Stomach (tissue), 9 donors: ENCODE results near the gene C10orf67. TPM values are rescaled to one million over a fixed set of nuclear protein-coding genes. Genes with fewer than 3 reads are reported as not detected.

Experiments
- DNase-seq, 2 donors: peaks; one replicate each; pipeline versions ENCODE4 v3.0.0 to v3.0.0-alpha.2; 2013 to 2019
- H3K27ac ChIP-seq, 5 donors: fragments of 200-600 bp in 4 of 5; sonication (generic) in 4 of 5; one replicate each; pipeline ENCODE4 v1.5.1; 2013 to 2019; ENCODE audit warnings: mild to moderate bottlenecking in 1 of 5, moderate library complexity in 1 of 5
- H3K27me3 ChIP-seq, 3 donors: fragments of 200-600 bp; sonication (generic); one replicate each; pipeline ENCODE4 v1.5.1; 2017 to 2019; ENCODE audit warnings: mixed run types in 1 of 3
- H3K36me3 ChIP-seq, 4 donors: fragments of 200-600 bp; sonication (generic); 1 replicate in 3 of 4; 2 replicates in 1 of 4; pipeline ENCODE4 v1.5.1; 2016 to 2019
- H3K4me1 ChIP-seq, 4 donors: fragments of 200-600 bp; sonication (generic); one replicate each; pipeline ENCODE4 v1.5.1; 2016 to 2019
- H3K4me3 ChIP-seq, 4 donors: fragments of 200-600 bp; sonication (generic) in 3 of 4; one replicate each; pipeline ENCODE4 v1.5.1; 2016 to 2019; ENCODE audit warnings: mild to moderate bottlenecking in 1 of 4
- H3K9me3 ChIP-seq, 4 donors: fragments of 200-600 bp; sonication (generic); one replicate each; pipeline ENCODE4 v1.5.1; 2016 to 2019
- EP300 ChIP-seq: sonication (generic); formaldehyde crosslinking; IDR thresholded peaks from one replicate; pipeline ENCODE4 v1.6.1; 2017; ENCODE audit warnings: antibody characterized with exemption
- POLR2A ChIP-seq, 4 donors: fragments of 450-650 bp; IDR thresholded peaks; one replicate each; pipeline ENCODE4 v1.6.1; 2016; ENCODE audit warnings: antibody characterized with exemption in 4 of 4, control low read depth in 2 of 4, mild to moderate bottlenecking in 1 of 4, moderate library complexity in 1 of 4
- POLR2AphosphoS5 ChIP-seq, 3 donors: sonication (generic); formaldehyde crosslinking; IDR thresholded peaks; one replicate each; pipeline ENCODE4 v1.6.1; 2016; ENCODE audit warnings: antibody characterized with exemption in 3 of 3
- WGBS, 5 donors: extraction: QIAGEN DNeasy Blood & Tissue Kit in 3 of 5; methylation state at CpG; one replicate each; pipeline versions ENCODE4 v1.1.5 to v1.1.7; 2013 to 2018; 5-methylcytosine and 5-hydroxymethylcytosine counted together
- intact Hi-C: fragments of 100-400 bp; cut with DNase I; formaldehyde crosslinking; loops from one replicate; pipeline ENCODE4 v1.15.1; 2023; ENCODE audit warnings: low total_unique reads
- polyA plus RNA-seq, 3 donors: library from polyadenylated mRNA; stranded (reverse); fragments of 200-250 nt; gene quantifications; one replicate each; pipeline ENCODE4 v1.2.3, GENCODE V29; 2013
- total RNA-seq, 5 donors: library from RNA; depleted of rRNA; stranded (reverse); fragments of >200 nt; gene quantifications; one replicate each; pipeline versions ENCODE4 v1.1.0 to v1.2.3, GENCODE V29; 2014 to 2016
- TF ChIP-seq, protein P1 (sequence below), 7 experiments: fragments of 450-650 bp in 4 of 7; fragments of 200-600 bp in 3 of 7; sonication (generic) in 3 of 7; IDR thresholded peaks; one replicate each; pipeline ENCODE4 v1.5.1; 2016 to 2019; ENCODE audit warnings: antibody characterized with exemption in 7 of 7, control low read depth in 2 of 7, mild to moderate bottlenecking in 1 of 7
- donor health status: healthy with polysubstance abuse.
- donor health status: Bipolar disorder and iron deficiency.
- donor health status: healthy.

C10orf67 gene
- total and polyA plus RNA-seq, 8 donors, result 0.18 to 1.2 (median 0.31) TPM; not detected in 5

GRCh38 chr10:23376229-23376655 is 31.6 kb upstream of the C10orf67 start:
- WGBS, 5 donors, result 77 to 90% (median 85%) methylated on average over 3 of the region's 3 CpGs
- Histone ChIP-seq H3K27ac (peak overlapping the region in 1 of 5 donors; percentile 6), H3K9me3 (no peaks in the 10 kb centered on the region), H3K27me3 (no peaks in the 10 kb centered on the region), H3K4me3 (no peak overlapping the region), H3K36me3 (no peaks in the 10 kb centered on the region), H3K4me1 (no peaks in the 10 kb centered on the region)
- intact Hi-C loops, result no loop called here
- TF ChIP-seq POLR2A (IDR thresholded peaks at IDR 0.05) (no peak), EP300 (no peak), POLR2AphosphoS5 (IDR thresholded peaks at IDR 0.05) (no peak)
- TF ChIP-seq, protein P1, sequence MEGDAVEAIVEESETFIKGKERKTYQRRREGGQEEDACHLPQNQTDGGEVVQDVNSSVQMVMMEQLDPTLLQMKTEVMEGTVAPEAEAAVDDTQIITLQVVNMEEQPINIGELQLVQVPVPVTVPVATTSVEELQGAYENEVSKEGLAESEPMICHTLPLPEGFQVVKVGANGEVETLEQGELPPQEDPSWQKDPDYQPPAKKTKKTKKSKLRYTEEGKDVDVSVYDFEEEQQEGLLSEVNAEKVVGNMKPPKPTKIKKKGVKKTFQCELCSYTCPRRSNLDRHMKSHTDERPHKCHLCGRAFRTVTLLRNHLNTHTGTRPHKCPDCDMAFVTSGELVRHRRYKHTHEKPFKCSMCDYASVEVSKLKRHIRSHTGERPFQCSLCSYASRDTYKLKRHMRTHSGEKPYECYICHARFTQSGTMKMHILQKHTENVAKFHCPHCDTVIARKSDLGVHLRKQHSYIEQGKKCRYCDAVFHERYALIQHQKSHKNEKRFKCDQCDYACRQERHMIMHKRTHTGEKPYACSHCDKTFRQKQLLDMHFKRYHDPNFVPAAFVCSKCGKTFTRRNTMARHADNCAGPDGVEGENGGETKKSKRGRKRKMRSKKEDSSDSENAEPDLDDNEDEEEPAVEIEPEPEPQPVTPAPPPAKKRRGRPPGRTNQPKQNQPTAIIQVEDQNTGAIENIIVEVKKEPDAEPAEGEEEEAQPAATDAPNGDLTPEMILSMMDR (IDR thresholded peaks at IDR 0.05), result no peak
- no peak for DNase-seq

- no peaks in the 10 kb centered on the region for H3K9me3 ChIP-seq
- H3K36me3 ChIP-seq, result no peaks in the 10 kb centered on the region
- WGBS, 5 donors, result 91 to 97% (median 91%) methylated on average over 4 of the region's 4 CpGs
- intact Hi-C loops, result no loop called here
- DNase-seq, result no peak
- TF ChIP-seq POLR2A (IDR thresholded peaks at IDR 0.05), result no peak
- no peak for TF ChIP-seq EP300
- TF ChIP-seq, protein P1 (IDR thresholded peaks at IDR 0.05), result no peak
- TF ChIP-seq POLR2AphosphoS5 (IDR thresholded peaks at IDR 0.05), result no peak
- no peak overlapping the region for H3K27ac ChIP-seq
- no peaks in the 10 kb centered on the region for H3K27me3 ChIP-seq
- no peak overlapping the region for H3K4me3 ChIP-seq
- no peaks in the 10 kb centered on the region for H3K4me1 ChIP-seq
These were observed 30.8 kb upstream of the C10orf67 start for GRCh38 chr10:23375366-23375765.

DNA sequence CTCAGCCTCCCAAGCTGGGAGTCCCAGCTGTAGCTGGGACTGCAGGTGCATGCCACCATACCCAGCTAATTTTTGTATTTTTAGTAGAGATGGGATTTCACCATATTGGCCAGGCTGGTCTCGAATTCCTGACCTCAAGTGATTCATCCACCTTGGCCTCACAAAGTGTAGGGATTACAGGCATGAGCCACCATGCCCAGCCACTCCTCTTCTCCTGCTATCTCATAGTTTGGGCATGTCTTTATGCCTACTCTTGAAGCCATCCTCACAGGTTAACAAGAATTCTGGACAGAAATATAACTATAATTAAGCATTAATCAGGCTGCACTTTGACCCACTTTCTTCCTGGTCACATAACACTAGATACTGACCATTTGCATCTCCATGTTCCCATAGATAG is 28.6 kb upstream of the C10orf67 start:
- 48 to 73% (median 63%) methylated on average over 1 of the region's 1 CpG for WGBS, 5 donors
- Histone ChIP-seq H3K4me3 (no peak overlapping the region), H3K36me3 (no peaks in the 10 kb centered on the region), H3K4me1 (peaks cover 0 to 13% (median 4%) of the 10 kb centered on the region in 4 donors), H3K27me3 (no peaks in the 10 kb centered on the region), H3K9me3 (no peaks in the 10 kb centered on the region), H3K27ac (no peak overlapping the region)
- intact Hi-C loops, result no loop called here
- no peak for DNase-seq
- TF ChIP-seq POLR2A (IDR thresholded peaks at IDR 0.05) (no peak), EP300 (no peak), POLR2AphosphoS5 (IDR thresholded peaks at IDR 0.05) (no peak)
- TF ChIP-seq, protein P1 (IDR thresholded peaks at IDR 0.05), result no peak

- H3K9me3 ChIP-seq, result no peaks in the 10 kb centered on the region
- H3K27ac ChIP-seq, result no peak overlapping the region
- peaks cover 0 to 13% (median 4%) of the 10 kb centered on the region in 4 donors for H3K4me1 ChIP-seq
- WGBS, 5 donors, result 66 to 84% (median 79%) methylated on average over 1 of the region's 1 CpG
- intact Hi-C loops, result no loop called here
- H3K27me3 ChIP-seq, result no peaks in the 10 kb centered on the region
- TF ChIP-seq, protein P1 (IDR thresholded peaks at IDR 0.05), result no peak
- no peak for TF ChIP-seq POLR2AphosphoS5 (IDR thresholded peaks at IDR 0.05)
- TF ChIP-seq EP300, result no peak
- no peak for TF ChIP-seq POLR2A (IDR thresholded peaks at IDR 0.05)
- DNase-seq, result no peak
- no peak overlapping the region for H3K4me3 ChIP-seq
- no peaks in the 10 kb centered on the region for H3K36me3 ChIP-seq
These were observed 26.5 kb upstream of the C10orf67 start for GRCh38 chr10:23371073-23371472.
